Measurements from ENCODE around the gene C19orf12.

Gene C19orf12

GRCh38 chr19:29668746-29669609, 46.1 kb downstream of the C19orf12 start:
- TF ChIP-seq CTCF (IDR thresholded peaks at IDR 0.05; ENCODE audit: low read depth, low read length): 0 out of 2 replicates have a peak, but pooled peaks have one; percentile 9

DNA sequence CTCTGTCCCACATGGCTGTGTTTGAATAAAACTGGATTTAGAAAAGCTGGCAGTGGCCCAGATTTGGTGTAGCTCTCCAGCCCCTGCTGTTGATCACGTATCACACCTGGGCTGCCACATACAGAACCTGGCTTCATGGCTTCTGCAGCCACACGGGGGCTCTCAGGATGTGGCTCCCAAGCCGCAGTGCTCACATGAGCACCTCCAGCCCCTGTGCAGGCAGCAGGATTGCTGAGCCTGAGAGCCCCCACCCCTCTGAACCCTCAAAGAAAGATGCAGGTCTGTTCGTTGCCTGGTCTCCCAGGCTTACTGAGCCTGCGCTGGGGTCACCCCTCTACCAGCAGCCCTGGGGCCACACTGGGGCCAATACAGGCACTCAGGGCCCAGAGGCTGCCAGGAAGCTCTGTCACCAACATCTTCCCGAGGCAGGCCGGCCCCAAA, 47.1 kb downstream of the C19orf12 start:
- H3K4me3 ChIP-seq (ENCODE audit: low read depth, low read length): no peak overlapping the region
- no peak for TF ChIP-seq CTCF (IDR thresholded peaks at IDR 0.05; ENCODE audit: low read depth, low read length)

More at GRCh38 chr19:29668746-29669609, 46.1 kb downstream of the C19orf12 start:
- no peak overlapping the region for H3K4me3 ChIP-seq (ENCODE audit: low read depth, low read length)

- peak overlapping the region; percentile 82 for H3K4me3 ChIP-seq (ENCODE audit: low read depth, low read length)
- TF ChIP-seq CTCF (IDR thresholded peaks at IDR 0.05; ENCODE audit: low read depth, low read length): no peak
Observed at GRCh38 chr19:29667387-29667783, 47.7 kb downstream of the C19orf12 start.

DNA sequence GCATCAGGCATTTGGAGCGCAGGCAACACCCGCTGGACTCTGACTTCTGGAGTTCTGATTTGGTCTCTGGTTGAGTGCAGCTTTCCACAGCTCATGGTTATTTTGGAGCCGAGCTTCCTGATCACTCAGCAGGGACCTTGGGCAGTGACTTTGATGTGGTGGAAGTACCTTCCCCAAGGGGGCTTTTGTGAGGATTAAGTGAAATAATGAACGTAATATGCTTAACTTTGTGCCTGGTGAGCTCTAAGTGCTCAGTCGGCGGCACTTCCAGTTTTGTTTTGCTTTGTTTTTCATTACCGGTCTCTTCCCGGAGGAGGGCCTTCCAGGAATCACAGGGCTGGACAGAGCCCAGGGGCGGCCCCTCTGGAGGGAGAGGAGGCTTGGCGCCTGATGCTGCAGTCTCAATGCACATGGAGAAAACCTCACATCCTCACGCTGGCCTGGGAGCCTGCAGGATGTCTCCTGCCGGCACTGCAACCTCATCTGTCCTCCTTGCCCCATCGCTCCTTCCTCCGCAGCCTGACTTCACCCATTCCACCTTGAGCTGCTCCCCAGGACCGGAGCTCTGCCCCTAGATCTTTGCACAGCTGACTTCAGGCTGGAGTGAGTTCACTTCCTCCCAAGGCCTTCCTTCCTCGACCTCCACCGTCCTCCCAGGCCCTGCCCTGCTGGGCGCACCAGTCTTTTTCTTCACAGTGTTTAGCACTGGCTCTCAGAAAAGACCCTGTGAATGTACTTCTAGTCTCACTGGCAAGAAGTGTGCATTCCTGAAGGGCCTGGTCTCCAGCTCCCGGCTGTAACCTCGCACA, 48.3 kb downstream of the C19orf12 start:
- no peak for TF ChIP-seq CTCF (IDR thresholded peaks at IDR 0.05; ENCODE audit: low read depth, low read length)
- peak overlapping the region; percentile 82 for H3K4me3 ChIP-seq (ENCODE audit: low read depth, low read length)

DNA sequence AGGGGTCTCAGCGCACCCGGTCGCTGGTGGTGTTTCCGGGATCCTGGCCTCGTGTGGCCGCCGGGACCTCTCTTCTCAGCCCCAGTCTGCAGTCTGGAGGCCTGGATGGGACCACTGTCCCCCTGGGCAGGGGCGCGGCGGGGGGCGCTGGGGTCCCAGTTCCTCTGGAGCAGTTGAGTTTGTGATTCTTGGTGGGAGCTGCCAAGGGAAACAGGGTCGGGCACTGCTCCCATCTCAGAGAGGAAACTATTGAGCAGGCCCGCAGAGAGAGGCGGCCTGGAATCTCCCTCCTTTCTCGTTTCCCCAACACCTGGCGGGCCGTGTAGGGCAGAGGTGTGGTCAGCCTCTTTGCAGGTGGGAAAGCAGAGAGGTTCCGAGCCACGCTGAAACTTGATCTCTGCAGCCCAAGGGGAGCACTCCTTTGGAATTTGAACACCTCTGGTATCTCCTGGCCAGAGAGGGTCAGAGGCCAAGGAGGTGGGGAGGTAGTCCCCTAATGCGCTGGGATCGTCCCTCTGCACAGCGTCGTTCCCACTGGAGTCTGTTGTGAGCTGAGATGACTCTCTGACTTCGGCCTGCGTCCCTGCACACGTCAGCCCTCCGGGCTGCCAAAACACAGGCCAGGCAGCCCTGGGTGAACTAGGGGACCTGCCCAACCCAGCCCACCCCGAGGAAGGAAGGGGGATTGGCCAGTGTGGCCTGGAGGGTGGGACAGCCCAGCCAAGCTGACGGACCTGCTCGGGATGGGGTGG, 49.1 kb downstream of the C19orf12 start:
- TF ChIP-seq CTCF (IDR thresholded peaks at IDR 0.05; ENCODE audit: low read depth, low read length): no peak
- peak overlapping the region; percentile 82 for H3K4me3 ChIP-seq (ENCODE audit: low read depth, low read length)

GRCh38 chr19:29665215-29665825, 49.7 kb downstream of the C19orf12 start, which contains the start of gene PLEKHF1:
Gene PLEKHF1 (plus strand): TSS chr19:29665461. CDS start chr19:29673840, 8,379 bp downstream.
- H3K4me3 ChIP-seq (ENCODE audit: low read depth, low read length): peak within 1 kb of the TSS; percentile 82
- no peak for TF ChIP-seq CTCF (IDR thresholded peaks at IDR 0.05; ENCODE audit: low read depth, low read length)
